Measurements from ENCODE around the gene P2RX5. TPM values are rescaled to one million over a fixed set of nuclear protein-coding genes. Genes with fewer than 3 reads are reported as not detected.

P2RX5 gene
- total RNA-seq, 6 experiments from 2014 or later, result 5.2 to 16.1 (median 7.0) TPM

GRCh38 chr17:3657874-3658783 lies 37.8 kb downstream of the P2RX5 start:
- H3K27ac Mint-ChIP-seq, result peak overlapping the region; percentile 29; the same call in 1 of the 2 replicates
- H3K36me3 Mint-ChIP-seq (ENCODE audit: low read depth), result no peaks in the 10 kb centered on the region
- no peak overlapping the region for H3K4me3 Mint-ChIP-seq
- DNase-seq, result no peak
- peaks cover 14% of the 10 kb centered on the region for H3K4me1 Mint-ChIP-seq (ENCODE audit: low read depth)
- peaks cover 28% of the 10 kb centered on the region for H3K27me3 Mint-ChIP-seq (ENCODE audit: insufficient read depth)
- H3K9me3 Mint-ChIP-seq, result no peaks in the 10 kb centered on the region
- TF ChIP-seq, protein P1, sequence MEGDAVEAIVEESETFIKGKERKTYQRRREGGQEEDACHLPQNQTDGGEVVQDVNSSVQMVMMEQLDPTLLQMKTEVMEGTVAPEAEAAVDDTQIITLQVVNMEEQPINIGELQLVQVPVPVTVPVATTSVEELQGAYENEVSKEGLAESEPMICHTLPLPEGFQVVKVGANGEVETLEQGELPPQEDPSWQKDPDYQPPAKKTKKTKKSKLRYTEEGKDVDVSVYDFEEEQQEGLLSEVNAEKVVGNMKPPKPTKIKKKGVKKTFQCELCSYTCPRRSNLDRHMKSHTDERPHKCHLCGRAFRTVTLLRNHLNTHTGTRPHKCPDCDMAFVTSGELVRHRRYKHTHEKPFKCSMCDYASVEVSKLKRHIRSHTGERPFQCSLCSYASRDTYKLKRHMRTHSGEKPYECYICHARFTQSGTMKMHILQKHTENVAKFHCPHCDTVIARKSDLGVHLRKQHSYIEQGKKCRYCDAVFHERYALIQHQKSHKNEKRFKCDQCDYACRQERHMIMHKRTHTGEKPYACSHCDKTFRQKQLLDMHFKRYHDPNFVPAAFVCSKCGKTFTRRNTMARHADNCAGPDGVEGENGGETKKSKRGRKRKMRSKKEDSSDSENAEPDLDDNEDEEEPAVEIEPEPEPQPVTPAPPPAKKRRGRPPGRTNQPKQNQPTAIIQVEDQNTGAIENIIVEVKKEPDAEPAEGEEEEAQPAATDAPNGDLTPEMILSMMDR (IDR thresholded peaks at IDR 0.05), result no peak

GRCh38 chr17:3657588-3657869 lies 38.4 kb downstream of the P2RX5 start:
- Mint-ChIP-seq H3K9me3 (no peaks in the 10 kb centered on the region), H3K27ac (no peak overlapping the region), H3K27me3 (ENCODE audit: insufficient read depth) (peaks cover 25% of the 10 kb centered on the region), H3K36me3 (ENCODE audit: low read depth) (no peaks in the 10 kb centered on the region), H3K4me3 (no peak overlapping the region), H3K4me1 (ENCODE audit: low read depth) (peaks cover 14% of the 10 kb centered on the region)
- TF ChIP-seq, protein P1 (IDR thresholded peaks at IDR 0.05), result no peak
- DNase-seq, result no peak

GRCh38 chr17:3656755-3657587 lies 39.0 kb downstream of the P2RX5 start:
- Mint-ChIP-seq H3K27ac (no peak overlapping the region), H3K27me3 (ENCODE audit: insufficient read depth) (peaks cover 25% of the 10 kb centered on the region), H3K4me1 (ENCODE audit: low read depth) (peaks cover 14% of the 10 kb centered on the region), H3K36me3 (ENCODE audit: low read depth) (no peaks in the 10 kb centered on the region), H3K9me3 (no peaks in the 10 kb centered on the region), H3K4me3 (no peak overlapping the region; the same call in 1 of the 2 replicates)
- DNase-seq, result no peak
- TF ChIP-seq, protein P1 (IDR thresholded peaks at IDR 0.05), result no peak

- H3K4me1 Mint-ChIP-seq (ENCODE audit: low read depth), result peaks cover 14% of the 10 kb centered on the region
- H3K4me3 Mint-ChIP-seq, result no peak overlapping the region; the same call in 1 of the 2 replicates
- no peak overlapping the region for H3K27ac Mint-ChIP-seq
- TF ChIP-seq, protein P1 (IDR thresholded peaks at IDR 0.05), result no peak
- H3K27me3 Mint-ChIP-seq (ENCODE audit: insufficient read depth), result peaks cover 25% of the 10 kb centered on the region
- no peaks in the 10 kb centered on the region for H3K9me3 Mint-ChIP-seq
- no peak for DNase-seq
- H3K36me3 Mint-ChIP-seq (ENCODE audit: low read depth), result no peaks in the 10 kb centered on the region
These were observed 39.6 kb downstream of the P2RX5 start for GRCh38 chr17:3656353-3656752.

GRCh38 chr17:3655766-3656165 lies 40.2 kb downstream of the P2RX5 start:
- H3K4me1 Mint-ChIP-seq (ENCODE audit: low read depth), result peaks cover 14% of the 10 kb centered on the region
- no peak overlapping the region for H3K27ac Mint-ChIP-seq
- H3K4me3 Mint-ChIP-seq, result no peak overlapping the region
- no peak for DNase-seq
- H3K27me3 Mint-ChIP-seq (ENCODE audit: insufficient read depth), result peaks cover 25% of the 10 kb centered on the region
- no peaks in the 10 kb centered on the region for H3K9me3 Mint-ChIP-seq
- H3K36me3 Mint-ChIP-seq (ENCODE audit: low read depth), result no peaks in the 10 kb centered on the region
- TF ChIP-seq, protein P1 (IDR thresholded peaks at IDR 0.05), result no peak
